H1 (cell line): ENCODE measurements around the gene TPSB2. TPM values are rescaled to one million over a fixed set of nuclear protein-coding genes. Genes with fewer than 3 reads are reported as not detected.

ENCODE experiments used
- CTCF ChIA-PET: fragments of 300-600 bp; sonication (Branson Sonifier 250); formaldehyde crosslinking; loops from one replicate; lab custom pipeline; 2021; ENCODE audit not compliant: partially characterized antibody; lab: Charles Lee
- POLR2A ChIA-PET: fragments of 300-600 bp; sonication (Branson Sonifier 250); formaldehyde crosslinking; loops from one replicate; lab custom pipeline; 2021; ENCODE audit warnings: inconsistent platforms; ENCODE audit not compliant: partially characterized antibody; lab: Charles Lee
- DNase-seq, 2 experiments: peaks; one replicate each; pipeline versions ENCODE4 v3.0.0 to v3.0.0-alpha.2; 2010 to 2022; ENCODE audit warnings: low spot score in 2 of 2, low read depth in 1 of 2, mixed read lengths in 1 of 2
- FAIRE-seq: peaks from 2 replicates; lab custom pipeline; 2011; peaks lifted over from hg19 to GRCh38; lab: Jason Lieb, UNC
- H2AFZ ChIP-seq: 2 replicates; pipeline ENCODE4 v1.8.1; 2012; ENCODE audit warnings: low read length, inconsistent platforms
- H2AK5ac ChIP-seq: 2 replicates; pipeline ENCODE4 v1.6.1; 2013; ENCODE audit warnings: low read depth, low read length
- H2BK120ac ChIP-seq: replicated peaks from 2 replicates; pipeline ENCODE3; 2013; ENCODE audit warnings: low read depth, low read length, inconsistent platforms
- H2BK12ac ChIP-seq: 2 replicates; pipeline ENCODE4 v1.6.1; 2013; ENCODE audit warnings: low read depth, low read length
- H2BK15ac ChIP-seq: 2 replicates; pipeline ENCODE4 v1.6.1; 2013; ENCODE audit warnings: low read length
- H2BK20ac ChIP-seq: 2 replicates; pipeline ENCODE4 v1.6.1; 2013; ENCODE audit warnings: low read length
- H2BK5ac ChIP-seq: 2 replicates; pipeline ENCODE4 v1.6.1; 2013; ENCODE audit warnings: low read depth, low read length
- H3K14ac ChIP-seq: 2 replicates; pipeline ENCODE4 v1.6.1; 2013; ENCODE audit warnings: inconsistent platforms; ENCODE audit not compliant: insufficient read length
- H3K18ac ChIP-seq: 2 replicates; pipeline ENCODE4 v1.6.1; 2013; ENCODE audit warnings: low read length; ENCODE audit errors: extremely low read depth
- H3K23ac ChIP-seq: 2 replicates; pipeline ENCODE4 v1.6.1; 2013; ENCODE audit warnings: inconsistent platforms; ENCODE audit not compliant: insufficient read length
- H3K23me2 ChIP-seq: 2 replicates; pipeline ENCODE4 v1.6.1; 2013; ENCODE audit warnings: low read depth, low read length
- H3K27ac ChIP-seq: 2 replicates; pipeline ENCODE4 v1.6.1; 2011; ENCODE audit warnings: low read depth, low read length, inconsistent platforms
- H3K27me3 ChIP-seq, 4 experiments: replicated peaks in 1 of 4; 1 replicate in 1 of 4; 2 replicates in 3 of 4; pipeline versions ENCODE4 v1.6.1 to v1.8.1; 2011 to 2013; ENCODE audit warnings: low read length in 3 of 4, mild to moderate bottlenecking in 3 of 4, inconsistent platforms in 2 of 4, mixed read lengths in 2 of 4, moderate library complexity in 1 of 4; ENCODE audit not compliant: control insufficient read depth in 3 of 4, insufficient read depth in 3 of 4; ENCODE audit errors: extremely low read depth in 1 of 4
- H3K36me3 ChIP-seq, 4 experiments: 2 replicates each; pipeline versions ENCODE4 v1.6.1 to v1.8.1; 2011 to 2013; ENCODE audit warnings: mild to moderate bottlenecking in 4 of 4, low read length in 3 of 4, moderate library complexity in 2 of 4, control low read depth in 1 of 4, inconsistent platforms in 1 of 4; ENCODE audit not compliant: insufficient read depth in 4 of 4, control insufficient read depth in 2 of 4
- H3K4ac ChIP-seq: replicated peaks from 2 replicates; pipeline ENCODE3; 2013; ENCODE audit warnings: low read length, low read depth, mixed read lengths, inconsistent platforms; ENCODE audit not compliant: insufficient read length
- H3K4me1 ChIP-seq, 4 experiments: replicated peaks in 1 of 4; 1 replicate in 1 of 4; 2 replicates in 3 of 4; pipeline versions ENCODE4 v1.6.1 to v1.8.1; 2011 to 2013; ENCODE audit warnings: low read length in 3 of 4, inconsistent platforms in 2 of 4, mixed read lengths in 1 of 4; ENCODE audit not compliant: insufficient read depth in 4 of 4, control insufficient read depth in 3 of 4
- H3K4me2 ChIP-seq, 2 experiments: 2 replicates each; pipeline versions ENCODE4 v1.6.1 to v1.8.1; 2011 to 2013; ENCODE audit warnings: low read depth in 2 of 2, low read length in 2 of 2, control low read depth in 1 of 2, inconsistent platforms in 1 of 2, mild to moderate bottlenecking in 1 of 2; ENCODE audit not compliant: insufficient read depth in 1 of 2
- H3K4me3 ChIP-seq, 4 experiments: fragments of 200-600, 300-600 bp in 1 of 4; sonication (generic), shearing (Covaris generic), sonication (Bioruptor Twin) in 1 of 4; 2 replicates each; pipeline versions ENCODE4 v1.5.1 to v1.8.1; 2011 to 2016; ENCODE audit warnings: low read length in 4 of 4, low read depth in 3 of 4, control low read depth in 2 of 4, inconsistent platforms in 2 of 4, mild to moderate bottlenecking in 2 of 4, mixed read lengths in 1 of 4, moderate library complexity in 1 of 4; ENCODE audit not compliant: insufficient read depth in 2 of 4; ENCODE audit errors: extremely low read depth in 1 of 4
- H3K56ac ChIP-seq: replicated peaks from 2 replicates; pipeline ENCODE3; 2013; ENCODE audit warnings: low read depth, mild to moderate bottlenecking, mixed read lengths, low read length, inconsistent platforms; ENCODE audit not compliant: insufficient read length
- H3K79me1 ChIP-seq: 2 replicates; pipeline ENCODE4 v1.6.1; 2013; ENCODE audit warnings: low read depth, low read length, control low read depth
- H3K79me2 ChIP-seq, 2 experiments: 2 replicates each; pipeline versions ENCODE4 v1.6.1 to v1.8.1; 2012 to 2013; ENCODE audit warnings: low read length in 2 of 2, mild to moderate bottlenecking in 2 of 2, inconsistent platforms in 1 of 2; ENCODE audit not compliant: insufficient read depth in 2 of 2, control insufficient read depth in 1 of 2
- H3K9ac ChIP-seq, 4 experiments: replicated peaks in 1 of 4; 1 replicate in 1 of 4; 2 replicates in 3 of 4; pipeline versions ENCODE4 v1.6.1 to v1.8.1; 2011 to 2013; ENCODE audit warnings: low read depth in 3 of 4, low read length in 3 of 4, control low read depth in 2 of 4, mild to moderate bottlenecking in 2 of 4, moderate library complexity in 2 of 4, inconsistent platforms in 1 of 4; ENCODE audit errors: extremely low read depth in 1 of 4
- H3K9me3 ChIP-seq, 2 experiments: 2 replicates each; pipeline versions ENCODE4 v1.6.1 to v1.8.1; 2012 to 2013; ENCODE audit warnings: mild to moderate bottlenecking in 2 of 2, moderate library complexity in 2 of 2, control low read depth in 1 of 2, inconsistent platforms in 1 of 2, low read depth in 1 of 2, low read length in 1 of 2, mixed read lengths in 1 of 2; ENCODE audit not compliant: insufficient read depth in 2 of 2
- H4K20me1 ChIP-seq, 2 experiments: replicated peaks in 1 of 2; 2 replicates each; pipeline versions ENCODE3 to v1.8.1; 2011 to 2013; ENCODE audit warnings: inconsistent platforms in 2 of 2, low read length in 2 of 2, mild to moderate bottlenecking in 1 of 2; ENCODE audit not compliant: insufficient read depth in 2 of 2, control insufficient read depth in 1 of 2
- H4K5ac ChIP-seq: 2 replicates; pipeline ENCODE4 v1.6.1; 2013; ENCODE audit warnings: low read length, low read depth, mixed read lengths, inconsistent platforms; ENCODE audit not compliant: insufficient read length
- H4K8ac ChIP-seq: 2 replicates; pipeline ENCODE4 v1.8.0; 2013; ENCODE audit warnings: mild to moderate bottlenecking, moderate library complexity, low read length, inconsistent platforms; ENCODE audit not compliant: insufficient read depth; ENCODE audit errors: extremely low read depth
- H4K91ac ChIP-seq: replicated peaks from 2 replicates; pipeline ENCODE3; 2013; ENCODE audit warnings: low read length, mixed read lengths, inconsistent platforms; ENCODE audit not compliant: insufficient read length
- CEBPB ChIP-seq: IDR thresholded peaks from 2 replicates; pipeline ENCODE4 v1.6.1; 2012; ENCODE audit warnings: low read depth, low read length
- CHD1 ChIP-seq: IDR thresholded peaks from 2 replicates; pipeline ENCODE4 v1.6.1; 2012; ENCODE audit warnings: low read depth, low read length, improper control_type of control experiment
- GABPA ChIP-seq: IDR thresholded peaks from 2 replicates; pipeline ENCODE4 v1.6.1; 2011; ENCODE audit warnings: mild to moderate bottlenecking, low read length, moderate library complexity, borderline replicate concordance; ENCODE audit not compliant: insufficient read depth
- HDAC6 ChIP-seq: IDR thresholded peaks from one replicate; pipeline ENCODE4 v1.7.1; 2012; ENCODE audit warnings: low read depth, mild to moderate bottlenecking, inconsistent platforms, low read length, moderate library complexity
- JUN ChIP-seq: IDR thresholded peaks from 2 replicates; pipeline ENCODE4 v1.6.1; 2011; ENCODE audit warnings: low read depth, mild to moderate bottlenecking, improper control_type of control experiment, low read length
- MAFK ChIP-seq: IDR thresholded peaks from 2 replicates; pipeline ENCODE4 v1.6.1; 2012; ENCODE audit warnings: low read depth, mild to moderate bottlenecking, improper control_type of control experiment, low read length
- NANOG ChIP-seq: IDR thresholded peaks from 2 replicates; pipeline ENCODE4 v1.6.1; 2011; ENCODE audit warnings: low read length, low read depth, mild to moderate bottlenecking, inconsistent platforms; ENCODE audit not compliant: insufficient read depth, poor library complexity, severe bottlenecking
- POLR2AphosphoS5 ChIP-seq: IDR thresholded peaks from 2 replicates; pipeline ENCODE4 v1.6.1; 2011; ENCODE audit warnings: low read depth, low read length
- RAD21 ChIP-seq, 2 experiments: IDR thresholded peaks in 1 of 2; conservative IDR thresholded peaks in 1 of 2; 2 replicates each; pipeline ENCODE4 v1.6.1; 2011; ENCODE audit warnings: low read depth in 2 of 2, low read length in 2 of 2, improper control_type of control experiment in 1 of 2, inconsistent platforms in 1 of 2, mild to moderate bottlenecking in 1 of 2, moderate library complexity in 1 of 2
- RNF2 ChIP-seq: fragments of 200-900, 300-1000 bp; sonication (generic); IDR thresholded peaks from 2 replicates; pipeline ENCODE4 v1.7.1; 2016; ENCODE audit warnings: borderline replicate concordance, low read depth, mild to moderate bottlenecking, antibody characterized with exemption, low read length; ENCODE audit not compliant: poor library complexity, severe bottlenecking; ENCODE audit errors: missing control alignments
- SP4 ChIP-seq: IDR thresholded peaks from 2 replicates; pipeline ENCODE4 v1.6.1; 2012; ENCODE audit warnings: low read length, inconsistent platforms
- SRF ChIP-seq: IDR thresholded peaks from 2 replicates; pipeline ENCODE4 v1.6.1; 2011; ENCODE audit warnings: mild to moderate bottlenecking, low read depth, low read length, moderate library complexity
- SUZ12 ChIP-seq: fragments of 200-600 bp; sonication (generic); IDR thresholded peaks from 2 replicates; pipeline ENCODE4 v1.6.1; 2012; ENCODE audit warnings: mild to moderate bottlenecking, inconsistent platforms, low read length, moderate library complexity, mixed read lengths
- WGBS, 2 experiments: shearing (Covaris generic) in 1 of 2; methylation state at CpG; one replicate each; pipeline versions ENCODE4 v1.1.6 to v1.1.7; 2013 to 2015; ENCODE audit warnings: low lambda C conversion rate in 2 of 2, mixed read lengths in 2 of 2, inconsistent platforms in 1 of 2, low coverage in 1 of 2, missing lambda C conversion rate in 1 of 2; ENCODE audit not compliant: insufficient replicate concordance in 2 of 2, insufficient coverage in 1 of 2, insufficient read length in 1 of 2; ENCODE audit errors: extremely low coverage in 1 of 2, missing lambda C conversion rate in 1 of 2; 5-methylcytosine and 5-hydroxymethylcytosine counted together
- polyA plus RNA-seq, 7 experiments: library from polyadenylated mRNA; depleted of rRNA in 3 of 7; stranded (reverse) in 5 of 7; unstranded in 2 of 7; fragments of >200 nt in 5 of 7; fragments of 200-250 nt in 2 of 7; gene quantifications; 1 replicate in 5 of 7; 2 replicates in 1 of 7; 4 replicates in 1 of 7; pipeline versions ENCODE4 v1.2.1 to v1.2.3, GENCODE V29; 2011 to 2013; ENCODE audit warnings: missing spikeins in 2 of 7, mixed read lengths in 2 of 7
- total RNA-seq: library from RNA; stranded (reverse); fragmentation: NEBNext Ultra II Directional; extraction: Animal tissue kit (Norgen Biotek cat#: 25700); gene quantifications from 2 replicates; pipeline ENCODE4 v1.2.1, GENCODE V29; 2021
- TF ChIP-seq, protein P1 (sequence below): IDR thresholded peaks from 2 replicates; pipeline ENCODE4 v1.6.1; 2011; ENCODE audit warnings: low read depth, mild to moderate bottlenecking, low read length; ENCODE audit not compliant: insufficient read depth

Gene TPSB2
- total and polyA plus RNA-seq, 2 of the 8 experiments (the other 6 are each of a cell fraction or from before 2014, with no cell fraction given): 0.08 TPM; not detected in 1

DNA sequence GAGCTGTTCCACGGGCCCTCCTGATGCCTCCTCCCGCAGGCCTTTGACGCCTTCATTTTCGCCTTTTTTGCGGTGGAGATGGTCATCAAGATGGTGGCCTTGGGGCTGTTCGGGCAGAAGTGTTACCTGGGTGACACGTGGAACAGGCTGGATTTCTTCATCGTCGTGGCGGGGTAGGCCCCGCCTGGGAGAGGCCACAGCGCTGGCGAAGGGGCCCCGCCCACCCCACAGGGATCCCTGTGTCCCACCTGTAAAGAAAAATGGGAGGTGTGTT lies 34.7 kb downstream of the TPSB2 start:
- FAIRE-seq: no peak
- no peak for TF ChIP-seq SP4
- TF ChIP-seq MAFK: no peak
- no peak for TF ChIP-seq GABPA
- no peak for TF ChIP-seq JUN
- TF ChIP-seq SUZ12: no peak
- no peak for TF ChIP-seq RNF2
- no peak for TF ChIP-seq NANOG
- TF ChIP-seq, protein P1, sequence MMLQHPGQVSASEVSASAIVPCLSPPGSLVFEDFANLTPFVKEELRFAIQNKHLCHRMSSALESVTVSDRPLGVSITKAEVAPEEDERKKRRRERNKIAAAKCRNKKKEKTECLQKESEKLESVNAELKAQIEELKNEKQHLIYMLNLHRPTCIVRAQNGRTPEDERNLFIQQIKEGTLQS: no peak
- no peak for TF ChIP-seq HDAC6
- no peak for TF ChIP-seq RAD21 (IDR thresholded peaks at IDR 0.05 in 1 of 2, conservative IDR thresholded peaks at IDR 0.05 in 1 of 2; ENCODE audit: low read depth in 2 of 2, low read length in 2 of 2)
- no peak for TF ChIP-seq SRF
- TF ChIP-seq POLR2AphosphoS5: no peak
- no peak for TF ChIP-seq CHD1
- no peak for TF ChIP-seq CEBPB

More for the DNA sequence above, 34.7 kb downstream of the TPSB2 start:
- H2BK12ac ChIP-seq: no peak overlapping the region
- no peaks in the 10 kb centered on the region; the same call in 1 of the 2 replicates for H3K79me1 ChIP-seq
- 97% methylated on average over 8 of the region's 14 CpGs; no CpG with 5 or more reads in 1 of the 2 experiments for WGBS, 2 experiments
- peaks cover 11 to 38% of the 10 kb centered on the region in 2 experiments for H4K20me1 ChIP-seq
- no peak overlapping the region for H4K8ac ChIP-seq
- no peak overlapping the region for H4K5ac ChIP-seq
- H3K9ac ChIP-seq: no peak overlapping the region
- no peak overlapping the region for H4K91ac ChIP-seq
- peaks cover 0 to 2% (median under 1%) of the 10 kb centered on the region in 4 experiments; a peak in 3 of 8 replicates for H3K36me3 ChIP-seq
- H3K27ac ChIP-seq: no peak overlapping the region
- H3K4me3 ChIP-seq: no peak overlapping the region
- H2BK120ac ChIP-seq: no peak overlapping the region
- H3K4ac ChIP-seq: no peak overlapping the region
- H3K18ac ChIP-seq: no peak overlapping the region
- no peaks in the 10 kb centered on the region for H3K27me3 ChIP-seq
- DNase-seq: no peak
- no peaks in the 10 kb centered on the region for H3K79me2 ChIP-seq
- no peak overlapping the region for H2BK20ac ChIP-seq
- H2BK15ac ChIP-seq: no peak overlapping the region
- CTCF ChIA-PET: interaction anchor here (0.6 to 1.9 kb wide), 7 partner anchors 10 to 177 kb away, joined by 3 to 16 read pairs (median 4); no protein-coding TSS in a partner anchor
- no peak overlapping the region for H2AK5ac ChIP-seq
- no peak overlapping the region for H2AFZ ChIP-seq
- no peak overlapping the region for H3K4me2 ChIP-seq
- no peak overlapping the region for H3K23ac ChIP-seq
- no peak overlapping the region for H3K14ac ChIP-seq
- H2BK5ac ChIP-seq: no peak overlapping the region
- no peaks in the 10 kb centered on the region for H3K23me2 ChIP-seq
- no peaks in the 10 kb centered on the region for H3K9me3 ChIP-seq
- POLR2A ChIA-PET: no interaction called here
- no peak overlapping the region for H3K56ac ChIP-seq
- H3K4me1 ChIP-seq: peaks cover 0 to 9% (median 2%) of the 10 kb centered on the region in 4 experiments; a peak in 4 of 7 replicates
